ENCODE results near the gene ADAMTS18.

- no peak for TF ChIP-seq CHD2 (IDR thresholded peaks at IDR 0.05; ENCODE audit: low read length)
- no peak for TF ChIP-seq CBX5 (IDR thresholded peaks at IDR 0.05; ENCODE audit: low read depth, low read length)
- no peak for TF ChIP-seq POLR2A (IDR thresholded peaks at IDR 0.05; ENCODE audit: control extremely low read depth in 1 of 2, low read depth in 2 of 2, low read length in 2 of 2)
- TF ChIP-seq HDAC6 (IDR thresholded peaks at IDR 0.05; ENCODE audit: low read depth, low read length) = no peak
- no peak for TF ChIP-seq CTCF (IDR thresholded peaks at IDR 0.05; ENCODE audit: control extremely low read depth in 1 of 3, insufficient read depth in 1 of 3, low read depth in 1 of 3, low read length in 3 of 3)
- no peak for TF ChIP-seq POLR2AphosphoS5 (IDR thresholded peaks at IDR 0.05; ENCODE audit: low read depth, low read length)
- no peak for TF ChIP-seq SP1 (IDR thresholded peaks at IDR 0.05; ENCODE audit: low read depth, low read length)
- TF ChIP-seq EP300 (IDR thresholded peaks at IDR 0.05; ENCODE audit: borderline replicate concordance in 1 of 2, low read depth in 2 of 2, low read length in 2 of 2) = no peak
- no peak for TF ChIP-seq USF2 (IDR thresholded peaks at IDR 0.05; ENCODE audit: low read length)
- no peak for TF ChIP-seq CHD1 (IDR thresholded peaks at IDR 0.05; ENCODE audit: low read depth, low read length)
- no peak for TF ChIP-seq ATF2 (IDR thresholded peaks at IDR 0.05; ENCODE audit: low read length)
- no peak for TF ChIP-seq EZH2 (IDR thresholded peaks at IDR 0.05; ENCODE audit: low read depth, low read length, severe bottlenecking)
These were observed 130.7 kb downstream of the ADAMTS18 start for GRCh38 chr16:77304134-77304533.

Data from H1 (cell line).